Activated CD4-positive, alpha-beta T cell treated with anti-CD3 and anti-CD28 coated beads, Interleukin-2, amount 10 ng/mL, durations not matched to agents 7 days and 5 days (primary cell): ENCODE measurements around the gene BUB1. TPM values are rescaled to one million over a fixed set of nuclear protein-coding genes. Genes with fewer than 3 reads are reported as not detected.
"Not testable (repeated sequence)": the region's sequence is repeated elsewhere in the genome, so short reads cannot be mapped to it uniquely, and the experiment has no call there.

ENCODE experiments used
- CTCF ChIA-PET: fragments of 350-600 bp; sonication (Branson Sonifier 250); formaldehyde crosslinking; loops from one replicate; lab custom pipeline; 2021; ENCODE audit warnings: antibody characterized with exemption; lab: Charles Lee
- POLR2A ChIA-PET: fragments of 350-600 bp; sonication (Branson Sonifier 250); formaldehyde crosslinking; loops from one replicate; lab custom pipeline; 2021; ENCODE audit warnings: antibody characterized with exemption; lab: Charles Lee
- DNase-seq: peaks from one replicate; pipeline ENCODE4 v3.0.0-alpha.2; 2020
- H3K27ac Mint-ChIP-seq: one replicate; pipeline ENCODE4 v1.8.0; 2021; ENCODE audit warnings: mild to moderate bottlenecking, moderate library complexity, mixed read lengths
- H3K27me3 Mint-ChIP-seq: one replicate; pipeline ENCODE4 v1.8.0; 2021; ENCODE audit warnings: mixed read lengths
- H3K36me3 Mint-ChIP-seq: one replicate; pipeline ENCODE4 v1.8.0; 2021; ENCODE audit warnings: low read depth, mixed read lengths
- H3K4me1 Mint-ChIP-seq: one replicate; pipeline ENCODE4 v1.8.0; 2021; ENCODE audit warnings: mixed read lengths
- H3K4me3 Mint-ChIP-seq: one replicate; pipeline ENCODE4 v1.8.0; 2021; ENCODE audit warnings: mild to moderate bottlenecking, moderate library complexity, mixed read lengths
- H3K9me3 Mint-ChIP-seq: one replicate; pipeline ENCODE4 v1.8.0; 2021; ENCODE audit warnings: mixed read lengths
- total RNA-seq, 2 experiments: library from RNA; stranded (reverse); gene quantifications; one replicate each; pipeline ENCODE4 v1.2.3, GENCODE V29; 2021

Gene BUB1
- total RNA-seq, 2 experiments from 2014 or later = 118 to 141 TPM

- ChIA-PET CTCF (no interaction called here), POLR2A (no interaction called here)
- Mint-ChIP-seq H3K27ac (no peak overlapping the region), H3K4me3 (no peak overlapping the region), H3K36me3 (peaks cover 76% of the 10 kb centered on the region), H3K4me1 (peaks cover 2% of the 10 kb centered on the region), H3K27me3 (no peaks in the 10 kb centered on the region), H3K9me3 (no peaks in the 10 kb centered on the region)
- no peak for DNase-seq
These were observed 33.5 kb downstream of the BUB1 start for GRCh38 chr2:110644357-110644756.

- Mint-ChIP-seq H3K27me3 (no peaks in the 10 kb centered on the region), H3K9me3 (no peaks in the 10 kb centered on the region), H3K36me3 (peaks cover 83% of the 10 kb centered on the region), H3K27ac (no peak overlapping the region), H3K4me1 (peaks cover 2% of the 10 kb centered on the region), H3K4me3 (no peak overlapping the region)
- POLR2A ChIA-PET = no interaction called here
- CTCF ChIA-PET = interaction anchor here (1.4 kb wide), 1 partner anchor 37 kb away, joined by 5 read pairs; no protein-coding TSS in a partner anchor
- no peak for DNase-seq
These were observed 35.5 kb downstream of the BUB1 start for GRCh38 chr2:110642360-110642759.

- Mint-ChIP-seq H3K4me3 (no peak overlapping the region), H3K36me3 (peaks cover 85% of the 10 kb centered on the region), H3K27me3 (no peaks in the 10 kb centered on the region), H3K4me1 (peaks cover 2% of the 10 kb centered on the region), H3K9me3 (no peaks in the 10 kb centered on the region), H3K27ac (no peak overlapping the region)
- DNase-seq = no peak
- CTCF ChIA-PET = interaction anchor here (0.7 kb wide), 2 partner anchors 15 to 27 kb away, joined by 3 to 4 read pairs; no protein-coding TSS in a partner anchor
- POLR2A ChIA-PET = no interaction called here
These were observed 37.9 kb downstream of the BUB1 start for GRCh38 chr2:110639972-110640371.

GRCh38 chr2:110638952-110639695 is 38.7 kb downstream of the BUB1 start:
- no peak overlapping the region for H3K4me3 Mint-ChIP-seq
- ChIA-PET CTCF (interaction anchor here (0.7 to 1.1 kb wide), 4 partner anchors 12 to 28 kb away, joined by 3 to 4 read pairs (median 3); no protein-coding TSS in a partner anchor), POLR2A (no interaction called here)
- no peaks in the 10 kb centered on the region for H3K9me3 Mint-ChIP-seq
- DNase-seq = no peak
- H3K27ac Mint-ChIP-seq = no peak overlapping the region
- peaks cover 85% of the 10 kb centered on the region for H3K36me3 Mint-ChIP-seq
- H3K4me1 Mint-ChIP-seq = no peaks in the 10 kb centered on the region
- no peaks in the 10 kb centered on the region for H3K27me3 Mint-ChIP-seq

- Mint-ChIP-seq H3K4me1 (no peaks in the 10 kb centered on the region), H3K27me3 (no peaks in the 10 kb centered on the region), H3K36me3 (peaks cover 83% of the 10 kb centered on the region), H3K4me3 (no peak overlapping the region), H3K27ac (no peak overlapping the region), H3K9me3 (no peaks in the 10 kb centered on the region)
- ChIA-PET CTCF (interaction anchor here (0.8 to 1.1 kb wide), 3 partner anchors 13 to 21 kb away, joined by 3 read pairs; no protein-coding TSS in a partner anchor), POLR2A (no interaction called here)
- DNase-seq = no peak
These were observed 39.9 kb downstream of the BUB1 start for GRCh38 chr2:110638004-110638403.

GRCh38 chr2:110637093-110637492 is 40.8 kb downstream of the BUB1 start:
- Mint-ChIP-seq H3K4me3 (no peak overlapping the region), H3K36me3 (peaks cover 77% of the 10 kb centered on the region), H3K27ac (no peak overlapping the region), H3K27me3 (no peaks in the 10 kb centered on the region), H3K4me1 (no peaks in the 10 kb centered on the region), H3K9me3 (no peaks in the 10 kb centered on the region)
- no peak for DNase-seq
- POLR2A ChIA-PET = no interaction called here
- CTCF ChIA-PET = interaction anchor here (0.7 to 0.8 kb wide), 2 partner anchors 22 to 1356 kb away, joined by 3 read pairs; no protein-coding TSS in a partner anchor

- H3K4me1 Mint-ChIP-seq, POLR2A ChIA-PET, H3K27me3 Mint-ChIP-seq, H3K27ac Mint-ChIP-seq, H3K4me3 Mint-ChIP-seq, DNase-seq, CTCF ChIA-PET, H3K9me3 Mint-ChIP-seq: not testable (repeated sequence)
- peaks cover 67% of the 10 kb centered on the region for H3K36me3 Mint-ChIP-seq
These were observed 41.8 kb downstream of the BUB1 start for GRCh38 chr2:110635949-110636628.

GRCh38 chr2:110627348-110627747 is 50.5 kb downstream of the BUB1 start:
- H3K4me3 Mint-ChIP-seq, H3K9me3 Mint-ChIP-seq, POLR2A ChIA-PET, CTCF ChIA-PET, H3K4me1 Mint-ChIP-seq, H3K27ac Mint-ChIP-seq, DNase-seq, H3K27me3 Mint-ChIP-seq, H3K36me3 Mint-ChIP-seq: not testable (repeated sequence)

- H3K27me3 Mint-ChIP-seq, POLR2A ChIA-PET, H3K36me3 Mint-ChIP-seq, CTCF ChIA-PET, H3K4me1 Mint-ChIP-seq, H3K4me3 Mint-ChIP-seq, DNase-seq, H3K9me3 Mint-ChIP-seq, H3K27ac Mint-ChIP-seq: not testable (repeated sequence)
These were observed 58.4 kb downstream of the BUB1 start for GRCh38 chr2:110619326-110619939.

GRCh38 chr2:110613927-110614326 is 63.9 kb downstream of the BUB1 start:
- H3K27me3 Mint-ChIP-seq, H3K27ac Mint-ChIP-seq, CTCF ChIA-PET, H3K36me3 Mint-ChIP-seq, POLR2A ChIA-PET, H3K9me3 Mint-ChIP-seq, DNase-seq, H3K4me3 Mint-ChIP-seq, H3K4me1 Mint-ChIP-seq: not testable (repeated sequence)

GRCh38 chr2:110610613-110611250 is 67.1 kb downstream of the BUB1 start:
- H3K27me3 Mint-ChIP-seq, H3K4me1 Mint-ChIP-seq, DNase-seq, H3K36me3 Mint-ChIP-seq, H3K4me3 Mint-ChIP-seq, H3K27ac Mint-ChIP-seq, H3K9me3 Mint-ChIP-seq, POLR2A ChIA-PET, CTCF ChIA-PET: not testable (repeated sequence)

- POLR2A ChIA-PET, H3K4me1 Mint-ChIP-seq, H3K9me3 Mint-ChIP-seq, H3K27ac Mint-ChIP-seq, DNase-seq, H3K36me3 Mint-ChIP-seq, H3K27me3 Mint-ChIP-seq, H3K4me3 Mint-ChIP-seq, CTCF ChIA-PET: not testable (repeated sequence)
These were observed 67.8 kb downstream of the BUB1 start for GRCh38 chr2:110609843-110610612.
